GM23248 (cell line): ENCODE data around the gene PHYHD1. TPM values are rescaled to one million over a fixed set of nuclear protein-coding genes. Genes with fewer than 3 reads are reported as not detected.

ENCODE experiments used
- DNase-seq: peaks from one replicate; pipeline ENCODE4 v3.0.0-alpha.2; 2015
- H2AFZ ChIP-seq: fragments of 200-600 bp; sonication (generic); 2 replicates; pipeline ENCODE4 v1.6.1; 2016; ENCODE audit warnings: antibody characterized with exemption
- H3F3A ChIP-seq: fragments of 200-600 bp; sonication (generic); 2 replicates; pipeline ENCODE4 v1.6.1; 2016; ENCODE audit warnings: mild to moderate bottlenecking, antibody characterized with exemption, mixed run types; ENCODE audit not compliant: insufficient read depth
- H3K27ac ChIP-seq: fragments of 200-600 bp; sonication (generic); 2 replicates; pipeline ENCODE4 v1.5.1; 2016; ENCODE audit warnings: mild to moderate bottlenecking
- H3K27me3 ChIP-seq: fragments of 200-600 bp; sonication (generic); replicated peaks from 2 replicates; pipeline ENCODE4 v1.6.1; 2016; ENCODE audit warnings: mild to moderate bottlenecking; ENCODE audit not compliant: insufficient read depth
- H3K36me3 ChIP-seq: fragments of 200-600 bp; sonication (generic); 2 replicates; pipeline ENCODE4 v1.6.1; 2016; ENCODE audit warnings: low read depth, mild to moderate bottlenecking
- H3K4me1 ChIP-seq: fragments of 200-600 bp; sonication (generic); 2 replicates; pipeline ENCODE4 v1.6.1; 2016; ENCODE audit warnings: mild to moderate bottlenecking; ENCODE audit not compliant: insufficient read depth
- H3K4me2 ChIP-seq: fragments of 200-600 bp; sonication (generic); one replicate; pipeline ENCODE4 v1.6.1; 2016; ENCODE audit warnings: mild to moderate bottlenecking; ENCODE audit not compliant: unreplicated experiment
- H3K4me3 ChIP-seq: fragments of 200-600 bp; sonication (generic); 2 replicates; pipeline ENCODE4 v1.5.1; 2016; ENCODE audit warnings: mild to moderate bottlenecking
- H3K79me2 ChIP-seq: fragments of 200-600 bp; sonication (generic); 2 replicates; pipeline ENCODE4 v1.6.1; 2016; ENCODE audit warnings: mild to moderate bottlenecking; ENCODE audit not compliant: insufficient read depth
- H3K9ac ChIP-seq: fragments of 200-600 bp; sonication (generic); 2 replicates; pipeline ENCODE4 v1.6.1; 2016; ENCODE audit warnings: mild to moderate bottlenecking
- H3K9me2 ChIP-seq: fragments of 200-600 bp; sonication (generic); 2 replicates; pipeline ENCODE4 v1.6.1; 2016; ENCODE audit warnings: mixed run types, mild to moderate bottlenecking, moderate library complexity; ENCODE audit not compliant: insufficient read depth
- H3K9me3 ChIP-seq: fragments of 200-600 bp; sonication (generic); one replicate; pipeline ENCODE4 v1.6.1; 2017; ENCODE audit warnings: low read depth
- H4K20me1 ChIP-seq: fragments of 200-600 bp; sonication (generic); 2 replicates; pipeline ENCODE4 v1.6.0; 2016; ENCODE audit not compliant: insufficient read depth
- EZH2 ChIP-seq: fragments of 200-600 bp; sonication (generic); IDR thresholded peaks from 2 replicates; pipeline ENCODE4 v1.6.1; 2018; ENCODE audit warnings: antibody characterized with exemption, mild to moderate bottlenecking; ENCODE audit not compliant: insufficient read depth, poor library complexity, severe bottlenecking
- EZH2phosphoT487 ChIP-seq: fragments of 200-600 bp; sonication (generic); IDR thresholded peaks from 2 replicates; pipeline ENCODE4 v1.6.1; 2018; ENCODE audit warnings: antibody characterized with exemption, moderate library complexity, mild to moderate bottlenecking, low read depth; ENCODE audit not compliant: insufficient read depth
- WGBS, 2 experiments: methylation state at CpG; one replicate each; pipeline ENCODE4 v1.1.6; 2015 to 2017; ENCODE audit warnings: low lambda C conversion rate in 2 of 2, low coverage in 1 of 2; ENCODE audit errors: missing lambda C conversion rate in 2 of 2; 5-methylcytosine and 5-hydroxymethylcytosine counted together
- in situ Hi-C: fragments of 300-500 bp; cut with MboI; formaldehyde crosslinking; loops from 2 replicates; pipeline ENCODE4 v1.15.0; 2020
- polyA plus RNA-seq: library from polyadenylated mRNA; unstranded; fragments of >200 nt; fragmentation: Nextera tagmentation; extraction: Ambion mirVana; gene quantifications from 2 replicates; pipeline ENCODE4 v1.2.1, GENCODE V29; 2016
- total RNA-seq: library from RNA; depleted of rRNA; stranded (reverse); fragments of >200 nt; shearing (Covaris generic); gene quantifications from 2 replicates; pipeline ENCODE4 v1.2.3, GENCODE V29; 2014

PHYHD1 gene
- total and polyA plus RNA-seq, 2 experiments from 2014 or later, result 4.4 to 7.4 TPM

- in situ Hi-C loops, result loop anchor here (5.0 kb wide), 1 partner anchor 61 kb away; no protein-coding TSS in a partner anchor
- WGBS, 2 experiments, result 87 to 91% methylated on average over 2 of the region's 2 CpGs
- H2AFZ ChIP-seq, result no peak overlapping the region
Measured at GRCh38 chr9:128928624-128929023, 7.8 kb downstream of the PHYHD1 start.

GRCh38 chr9:128929560-128929959 is 8.8 kb downstream of the PHYHD1 start:
- H3K27ac ChIP-seq, result no peak overlapping the region
- no peaks in the 10 kb centered on the region for H4K20me1 ChIP-seq
- no peak overlapping the region for H2AFZ ChIP-seq
- no peak overlapping the region for H3K9ac ChIP-seq
- WGBS, 2 experiments, result 92 to 95% methylated on average over 4 of the region's 4 CpGs
- H3K4me1 ChIP-seq, result no peaks in the 10 kb centered on the region
- H3K9me3 ChIP-seq, result no peaks in the 10 kb centered on the region
- in situ Hi-C loops, result loop anchor here (5.0 kb wide), 1 partner anchor 62 kb away; no protein-coding TSS in a partner anchor
- no peaks in the 10 kb centered on the region for H3K36me3 ChIP-seq
- H3K9me2 ChIP-seq, result no peaks in the 10 kb centered on the region
- H3F3A ChIP-seq, result no peaks in the 10 kb centered on the region
- H3K79me2 ChIP-seq, result no peaks in the 10 kb centered on the region
- TF ChIP-seq EZH2phosphoT487 (no peak), EZH2 (no peak)
- H3K27me3 ChIP-seq, result no peaks in the 10 kb centered on the region
- no peak for DNase-seq
- H3K4me3 ChIP-seq, result no peak overlapping the region
- no peak overlapping the region for H3K4me2 ChIP-seq

More at GRCh38 chr9:128928624-128929023, 7.8 kb downstream of the PHYHD1 start:
- H3K4me3 ChIP-seq, result no peak overlapping the region
- H3K36me3 ChIP-seq, result no peaks in the 10 kb centered on the region
- no peaks in the 10 kb centered on the region for H3K9me2 ChIP-seq
- no peaks in the 10 kb centered on the region for H3K4me1 ChIP-seq
- no peaks in the 10 kb centered on the region for H3K9me3 ChIP-seq
- no peaks in the 10 kb centered on the region for H3K27me3 ChIP-seq
- no peaks in the 10 kb centered on the region for H3K79me2 ChIP-seq
- DNase-seq, result no peak
- H3K27ac ChIP-seq, result no peak overlapping the region
- no peaks in the 10 kb centered on the region for H4K20me1 ChIP-seq
- H3K4me2 ChIP-seq, result no peak overlapping the region
- H3K9ac ChIP-seq, result no peak overlapping the region
- no peak for TF ChIP-seq EZH2phosphoT487
- no peak for TF ChIP-seq EZH2
- H3F3A ChIP-seq, result no peaks in the 10 kb centered on the region

- no peaks in the 10 kb centered on the region for H3K79me2 ChIP-seq
- 81 to 82% methylated on average over 5 of the region's 5 CpGs for WGBS, 2 experiments
Measured at GRCh38 chr9:128933731-128934130, 12.9 kb downstream of the PHYHD1 start.

GRCh38 chr9:128936171-128936865 is 15.5 kb downstream of the PHYHD1 start:
- Histone ChIP-seq H3K9me2 (no peaks in the 10 kb centered on the region), H3K9me3 (no peaks in the 10 kb centered on the region), H3K27ac (no peak overlapping the region), H3K79me2 (no peaks in the 10 kb centered on the region), H3K4me1 (no peaks in the 10 kb centered on the region), H3K4me2 (no peak overlapping the region), H4K20me1 (no peaks in the 10 kb centered on the region), H3K9ac (no peak overlapping the region), H3K27me3 (no peaks in the 10 kb centered on the region), H3K36me3 (no peaks in the 10 kb centered on the region), H2AFZ (no peak overlapping the region), H3F3A (no peaks in the 10 kb centered on the region), H3K4me3 (no peak overlapping the region)
- in situ Hi-C loops, result no loop called here
- no peak for DNase-seq
- TF ChIP-seq EZH2phosphoT487, result no peak
- no peak for TF ChIP-seq EZH2
- WGBS, 2 experiments, result 81 to 88% methylated on average over 11 of the region's 11 CpGs

More at GRCh38 chr9:128933731-128934130, 12.9 kb downstream of the PHYHD1 start:
- no peak overlapping the region for H2AFZ ChIP-seq
- no peaks in the 10 kb centered on the region for H3K27me3 ChIP-seq
- no peak overlapping the region for H3K27ac ChIP-seq
- no peaks in the 10 kb centered on the region for H4K20me1 ChIP-seq
- no peak for DNase-seq
- H3K4me2 ChIP-seq, result no peak overlapping the region
- H3F3A ChIP-seq, result no peaks in the 10 kb centered on the region
- no peaks in the 10 kb centered on the region for H3K4me1 ChIP-seq
- no peaks in the 10 kb centered on the region for H3K9me2 ChIP-seq
- TF ChIP-seq EZH2, result no peak
- TF ChIP-seq EZH2phosphoT487, result no peak
- H3K4me3 ChIP-seq, result no peak overlapping the region
- H3K36me3 ChIP-seq, result no peaks in the 10 kb centered on the region
- H3K9me3 ChIP-seq, result no peaks in the 10 kb centered on the region
- in situ Hi-C loops, result no loop called here
- no peak overlapping the region for H3K9ac ChIP-seq
